HEK293 (cell line): ENCODE data around the gene ISG20L2.

ENCODE experiments used
- CTCF ChIP-seq: fragments of 450-650 bp; formaldehyde crosslinking; IDR thresholded peaks from 2 replicates; pipeline ENCODE4 v1.5.1; 2016; ENCODE audit warnings: missing biosample characterization, missing genetic modification characterization
- KLF16 ChIP-seq: fragments of 450-650 bp; formaldehyde crosslinking; IDR thresholded peaks from 2 replicates; pipeline ENCODE4 v1.5.1; 2017; ENCODE audit warnings: missing biosample characterization, missing genetic modification characterization
- TRIM28 ChIP-seq: IDR thresholded peaks from 2 replicates; pipeline ENCODE4 v1.6.1; 2011; ENCODE audit warnings: low read length, control low read depth, borderline replicate concordance
- ZBTB11 ChIP-seq: fragments of 450-650 bp; formaldehyde crosslinking; conservative IDR thresholded peaks from 2 replicates; pipeline ENCODE4 v1.5.1; 2016; ENCODE audit warnings: low read depth, missing biosample characterization, missing genetic modification characterization
- ZBTB21 ChIP-seq: fragments of 450-650 bp; formaldehyde crosslinking; IDR thresholded peaks from 2 replicates; pipeline ENCODE4 v1.5.1; 2017; ENCODE audit warnings: missing biosample characterization, missing genetic modification characterization
- ZBTB8A ChIP-seq: fragments of 450-650 bp; formaldehyde crosslinking; IDR thresholded peaks from 2 replicates; pipeline ENCODE4 v1.5.1; 2016; ENCODE audit warnings: missing biosample characterization, missing genetic modification characterization
- ZNF146 ChIP-seq: fragments of 450-650 bp; formaldehyde crosslinking; IDR thresholded peaks from 2 replicates; pipeline ENCODE4 v1.5.1; 2016; ENCODE audit warnings: missing biosample characterization, missing genetic modification characterization
- ZNF23 ChIP-seq: fragments of 450-650 bp; formaldehyde crosslinking; IDR thresholded peaks from 2 replicates; pipeline ENCODE4 v1.5.1; 2016; ENCODE audit warnings: missing biosample characterization, missing genetic modification characterization, borderline replicate concordance
- ZNF24 ChIP-seq: fragments of 450-650 bp; formaldehyde crosslinking; IDR thresholded peaks from 2 replicates; pipeline ENCODE4 v1.5.1; 2016; ENCODE audit warnings: missing biosample characterization, missing genetic modification characterization
- ZNF416 ChIP-seq: fragments of 450-650 bp; formaldehyde crosslinking; IDR thresholded peaks from 2 replicates; pipeline ENCODE4 v1.5.1; 2016; ENCODE audit warnings: missing biosample characterization, missing genetic modification characterization

- TF ChIP-seq CTCF (tag by site-specific recombination) (no peak), ZBTB8A (tag by site-specific recombination) (no peak), ZNF24 (tag by site-specific recombination) (no peak), ZBTB11 (tag by site-specific recombination) (no peak), ZNF23 (no peak), ZBTB21 (tag by site-specific recombination) (no peak), TRIM28 (no peak), KLF16 (no peak), ZNF146 (tag by site-specific recombination) (no peak), ZNF416 (tag by site-specific recombination) (no peak)
These were observed 19.4 kb upstream of the ISG20L2 start for GRCh38 chr1:156747742-156748669.
